Tongue (tissue), 2 donors: ENCODE results near the gene INF2. TPM values are rescaled to one million over a fixed set of nuclear protein-coding genes. Genes with fewer than 3 reads are reported as not detected.
"Not testable (repeated sequence)": the region's sequence is repeated elsewhere in the genome, so short reads cannot be mapped to it uniquely, and the experiment has no call there.

Experiments
- DNase-seq: peaks from one replicate; pipeline ENCODE4 v3.0.0-alpha.2; 2015
- total RNA-seq: library from RNA; depleted of rRNA; stranded (reverse); fragments of >200 nt; gene quantifications from one replicate; pipeline ENCODE4 v1.2.3, GENCODE V29; 2014

The INF2 gene
- total RNA-seq, 1 donor from 2014 or later, result 39.3 TPM

DNA sequence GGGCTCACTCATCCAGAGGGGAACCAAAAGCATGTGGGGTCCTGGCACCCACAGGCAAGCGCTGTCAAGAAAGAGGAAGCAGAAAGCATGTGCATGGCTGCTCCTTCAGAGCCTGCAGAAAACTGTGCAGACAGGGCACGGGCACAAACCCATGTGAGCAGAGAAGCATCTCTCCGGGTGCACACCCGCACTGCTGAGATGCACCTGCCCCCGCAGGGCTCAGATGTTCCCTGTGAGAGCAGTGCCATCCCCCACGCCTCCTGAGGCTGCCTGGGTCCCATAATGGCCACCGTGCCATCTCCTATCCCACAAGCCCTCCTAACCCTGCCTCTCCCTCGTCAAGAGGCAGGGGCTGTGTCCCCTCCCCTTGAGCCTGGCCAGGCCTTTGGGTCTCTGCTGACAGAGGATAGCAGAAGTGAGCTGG lies 32.3 kb upstream of the INF2 start:
- no peak for DNase-seq

DNA sequence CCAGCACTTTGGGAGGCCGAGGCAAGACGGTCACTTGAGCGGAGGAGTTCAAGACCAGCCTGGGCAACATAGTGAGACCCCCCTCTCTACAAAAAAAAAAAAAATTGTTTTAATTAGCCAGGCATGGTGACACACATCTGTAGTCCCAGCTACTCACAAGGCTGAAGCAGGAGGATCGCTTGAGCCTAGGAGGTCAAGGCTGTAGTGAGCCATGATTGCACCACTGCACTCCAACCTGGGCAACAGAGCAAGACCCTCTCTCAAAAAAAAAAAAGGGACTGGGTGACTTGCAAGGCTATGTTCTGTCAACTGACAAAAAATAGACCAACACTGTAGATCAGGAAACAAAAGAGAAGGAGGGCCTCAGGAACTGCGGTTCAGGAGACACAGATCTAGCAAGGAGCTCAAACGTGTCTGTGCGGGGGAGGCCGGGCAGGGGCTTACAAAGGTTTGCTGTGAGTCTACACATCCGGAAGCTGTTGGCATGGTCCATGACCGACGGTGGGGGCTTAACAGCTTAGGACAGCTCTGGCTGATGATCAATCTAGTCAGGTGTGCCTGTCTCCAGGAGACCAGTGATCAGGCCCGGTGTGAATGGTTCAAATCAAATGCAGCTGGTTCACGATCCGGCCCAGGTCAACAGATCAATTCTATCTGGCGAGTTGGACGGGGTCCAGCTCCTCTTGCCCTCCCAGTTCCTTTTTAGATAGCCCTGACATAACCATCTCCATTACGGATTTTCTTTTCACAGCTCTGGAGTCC lies 31.7 kb upstream of the INF2 start:
- no peak for DNase-seq

- DNase-seq, result no peak
These were observed 31.1 kb upstream of the INF2 start for GRCh38 chr14:104658325-104658712.

GRCh38 chr14:104659146-104659545 lies 30.3 kb upstream of the INF2 start:
- DNase-seq, result no peak

DNA sequence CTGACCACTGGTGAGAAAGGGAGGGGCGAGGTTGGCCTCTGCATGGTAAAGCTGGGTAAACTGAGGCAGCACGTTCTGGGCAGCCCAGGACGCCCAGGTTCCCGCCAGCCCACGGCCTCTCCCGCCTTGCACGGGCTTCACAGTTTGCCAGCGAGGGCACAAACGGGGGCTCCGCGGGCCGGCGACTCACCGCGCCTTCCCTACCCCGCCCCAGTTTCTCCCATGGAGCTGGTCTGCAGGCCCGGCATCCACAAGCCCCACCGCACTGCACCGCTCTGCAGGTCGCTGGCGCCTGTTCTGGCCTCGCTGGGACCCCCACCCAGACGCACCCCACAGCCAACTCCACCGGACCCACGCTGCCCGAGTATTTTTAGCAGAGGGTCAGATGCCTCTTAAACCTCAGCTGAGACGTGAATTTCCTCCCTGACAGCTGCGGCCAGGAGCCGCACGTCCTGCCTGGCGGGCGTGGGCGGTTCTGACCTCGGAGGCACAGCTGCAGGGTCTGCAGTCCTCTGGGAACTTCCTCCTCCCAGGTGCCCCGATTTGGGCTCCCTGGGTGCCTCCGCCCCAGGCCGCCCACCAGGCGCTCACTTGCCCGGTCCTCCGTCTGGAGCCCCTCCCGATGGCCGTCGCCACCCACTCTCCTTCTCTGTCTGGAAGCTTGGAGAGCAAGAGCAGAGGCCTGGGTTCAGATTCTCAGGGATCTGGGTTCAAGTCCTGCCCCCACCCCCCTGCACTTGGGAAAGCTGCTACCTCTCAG lies 29.5 kb upstream of the INF2 start:
- DNase-seq, result peak; percentile 48

DNA sequence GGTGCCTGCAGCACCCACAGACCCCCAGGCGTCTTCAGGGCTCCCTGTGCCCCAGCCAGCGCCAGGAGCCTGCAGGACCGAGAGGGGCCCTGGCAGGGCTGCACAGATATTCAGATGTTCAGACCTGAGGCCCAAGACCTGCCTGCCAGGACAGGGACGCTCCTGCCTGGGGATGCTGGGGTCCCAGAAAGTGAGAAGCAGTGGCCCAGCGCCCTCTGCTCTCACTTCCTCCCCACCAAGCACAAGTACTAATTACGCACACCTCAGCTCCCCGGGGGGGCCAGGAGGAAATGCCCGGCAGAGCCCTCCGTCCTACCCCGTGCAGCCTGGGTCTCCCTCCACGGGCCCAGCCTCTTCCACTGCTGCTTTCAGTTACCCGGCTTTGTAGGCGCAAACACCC lies 28.8 kb upstream of the INF2 start:
- no peak for DNase-seq

- no peak for DNase-seq
These were observed 28.3 kb upstream of the INF2 start for GRCh38 chr14:104661086-104661485.

- not testable (repeated sequence) for DNase-seq
These were observed 27.8 kb upstream of the INF2 start for GRCh38 chr14:104661528-104662157.

DNA sequence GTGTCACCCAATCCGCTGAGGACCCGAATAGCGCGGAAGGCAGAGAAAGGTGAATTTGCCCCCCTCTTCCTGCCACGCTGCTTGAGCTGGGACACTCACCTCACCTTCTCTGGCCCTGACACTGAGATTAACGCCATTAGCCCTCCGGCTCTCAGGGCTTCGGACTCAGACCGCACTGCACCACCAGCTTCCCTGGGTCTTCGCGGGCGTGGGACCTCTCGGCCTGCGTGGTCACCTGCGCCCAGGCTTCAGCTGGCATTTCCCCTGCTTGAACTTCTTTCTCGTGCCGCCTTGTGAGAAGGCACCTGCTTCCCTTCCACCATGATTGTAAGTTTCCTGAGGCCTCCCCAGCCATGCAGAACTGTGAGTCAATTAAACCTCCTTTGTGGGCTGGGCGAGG lies 26.9 kb upstream of the INF2 start:
- not testable (repeated sequence) for DNase-seq

DNA sequence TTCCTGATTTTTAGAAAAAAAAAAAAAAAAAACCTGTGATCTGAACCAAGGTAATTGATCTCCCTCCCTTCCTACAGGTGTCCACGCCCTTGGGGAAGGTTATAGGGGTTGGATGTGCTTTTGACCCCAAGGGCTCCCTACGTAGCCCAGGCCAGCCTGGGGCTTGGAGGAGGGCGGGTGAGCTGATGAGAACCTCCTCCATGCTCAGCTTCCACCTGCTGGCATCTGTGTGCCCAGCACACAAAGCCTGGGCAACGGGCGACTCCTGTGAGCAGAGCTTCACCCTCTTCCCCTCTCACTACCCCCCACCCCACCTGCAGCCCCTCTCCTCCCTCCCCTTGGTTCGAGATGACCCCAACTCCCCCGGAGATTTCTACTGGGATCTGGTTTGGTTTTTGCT lies 25.3 kb upstream of the INF2 start:
- DNase-seq, result no peak

GRCh38 chr14:104664588-104664987 lies 24.8 kb upstream of the INF2 start:
- DNase-seq, result no peak

- peak; percentile 59 for DNase-seq
These were observed 24.2 kb upstream of the INF2 start for GRCh38 chr14:104665114-104665656.

DNA sequence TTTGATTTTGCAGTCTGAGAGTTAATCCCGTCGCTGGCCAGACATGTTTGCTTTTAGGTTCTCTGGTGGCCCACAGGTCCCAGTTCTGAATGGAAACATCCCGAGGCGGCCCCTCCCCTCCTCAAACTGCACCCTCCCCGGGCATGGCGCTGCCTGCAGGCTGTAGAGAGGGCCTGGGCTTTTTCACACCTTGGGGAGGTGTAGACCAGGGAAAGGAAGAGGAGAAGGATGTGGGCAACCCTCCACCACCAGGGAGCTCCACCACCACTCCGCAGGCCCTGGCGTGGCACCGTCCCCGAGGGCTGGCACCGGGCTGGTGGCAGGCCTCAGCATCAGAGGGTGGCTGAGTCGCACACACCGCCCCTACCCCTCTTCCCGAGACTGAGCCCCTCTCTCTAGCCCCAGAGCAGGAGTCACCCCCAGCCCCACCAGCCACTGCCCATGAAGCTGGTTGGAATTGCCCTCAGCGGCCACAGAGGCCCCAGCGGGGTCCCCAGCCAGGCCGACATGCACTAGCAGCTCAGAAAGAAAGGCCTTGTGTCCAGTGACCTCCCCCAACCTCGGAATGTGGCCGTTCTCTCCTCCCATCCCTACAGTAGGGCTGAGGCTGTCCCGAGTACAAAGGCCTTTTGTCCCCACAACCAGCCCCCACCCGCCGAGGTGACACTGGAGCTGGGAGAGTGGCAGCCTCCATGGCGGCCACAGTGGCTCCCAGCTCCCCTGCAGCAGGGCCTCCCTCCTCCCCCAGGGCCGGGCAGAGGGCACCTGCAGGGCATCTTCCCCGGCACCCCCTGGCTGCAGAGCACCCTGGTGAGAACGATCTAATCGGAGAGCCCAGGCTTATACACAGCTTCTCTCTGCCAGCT lies 23.5 kb upstream of the INF2 start:
- peak; percentile 62 for DNase-seq

GRCh38 chr14:104666523-104666895 lies 22.9 kb upstream of the INF2 start:
- not testable (repeated sequence) for DNase-seq

DNA sequence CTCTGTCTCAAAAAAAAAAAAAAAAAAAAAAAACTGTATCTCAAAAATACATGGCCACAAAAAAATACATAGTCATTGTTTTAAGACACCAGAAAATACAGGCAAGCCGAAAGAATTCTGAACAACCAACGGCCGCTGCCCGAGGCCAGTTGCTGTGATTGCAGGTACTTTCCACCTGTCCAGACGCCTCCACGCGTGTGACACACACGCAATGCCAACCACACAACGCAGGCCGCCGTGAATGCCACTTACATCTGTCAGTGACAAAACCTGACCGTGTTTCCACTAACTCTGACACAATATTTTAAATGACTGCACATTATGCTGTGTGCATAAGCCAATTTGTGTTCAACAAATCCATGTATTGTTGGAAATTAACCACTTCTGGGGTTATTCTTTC lies 22.4 kb upstream of the INF2 start:
- DNase-seq, result no peak

GRCh38 chr14:104669697-104670096 lies 19.7 kb upstream of the INF2 start:
- no peak for DNase-seq

DNA sequence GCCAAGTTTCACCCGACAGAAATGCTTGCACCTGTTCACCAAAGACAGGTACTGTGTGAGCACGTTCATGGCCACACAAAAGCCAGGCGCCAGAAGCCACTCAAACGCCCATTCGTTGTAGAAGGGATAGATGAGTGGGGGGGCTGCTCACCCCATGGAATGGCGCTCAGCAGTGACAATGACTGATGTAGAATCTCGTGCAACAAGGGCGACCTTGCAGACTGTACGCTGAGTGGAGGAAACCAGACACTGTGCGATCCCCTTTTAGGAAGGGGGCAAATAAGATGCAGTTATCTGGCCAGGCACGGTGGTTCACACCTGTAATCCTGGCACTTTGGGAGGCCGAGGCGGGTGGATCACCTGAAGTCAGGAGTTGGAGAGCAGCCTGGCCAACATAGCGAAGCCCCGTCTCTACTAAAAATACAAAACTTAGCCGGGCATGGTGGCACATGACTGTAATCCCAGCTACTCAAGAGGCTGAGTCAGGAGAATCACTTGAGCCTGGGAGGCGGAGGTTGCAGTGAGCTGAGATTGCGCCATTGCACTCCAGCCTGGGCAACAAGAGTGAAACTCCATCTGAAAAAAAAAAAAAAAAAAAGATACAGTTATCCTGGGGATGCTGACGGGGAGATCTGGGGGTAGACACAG lies 18.0 kb upstream of the INF2 start:
- DNase-seq, result not testable (repeated sequence)

- DNase-seq, result not testable (repeated sequence)
These were observed 17.3 kb upstream of the INF2 start for GRCh38 chr14:104672119-104672518.

- DNase-seq, result no peak
These were observed 15.9 kb upstream of the INF2 start for GRCh38 chr14:104673481-104673880.

GRCh38 chr14:104675447-104675846 lies 14.0 kb upstream of the INF2 start:
- DNase-seq, result no peak

DNA sequence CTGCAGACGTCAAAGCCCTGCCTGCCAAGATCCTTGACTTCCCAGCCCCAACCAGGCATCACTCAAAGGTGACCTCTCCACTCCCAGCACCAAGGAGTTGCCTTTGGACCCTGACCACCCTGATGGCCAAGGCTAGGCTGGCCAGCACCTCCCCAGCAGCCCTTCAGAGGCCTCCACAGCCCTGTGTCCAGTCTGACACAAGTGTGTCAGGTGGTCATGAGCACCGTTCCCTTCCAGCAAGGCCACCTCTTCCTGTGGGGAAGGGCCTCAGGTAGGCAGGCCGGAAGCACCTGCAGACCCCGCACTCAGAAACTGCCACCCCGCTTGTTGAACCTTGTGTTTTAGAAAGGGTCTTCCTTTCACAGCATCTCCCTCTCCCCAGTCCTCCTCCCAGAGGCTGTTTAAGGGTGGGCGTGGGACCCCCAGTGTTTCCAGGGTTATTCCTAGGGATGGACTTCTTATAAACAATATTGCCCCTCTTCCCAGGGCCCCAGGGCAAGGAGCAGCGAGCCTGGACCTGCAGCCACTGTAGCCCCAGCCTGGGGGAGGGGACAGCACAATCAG lies 13.2 kb upstream of the INF2 start:
- no peak for DNase-seq
